SIG-M5 (cell line): Measurements from ENCODE around the gene SULT1B1.

Experiments
- DNase-seq: peaks from one replicate; lab custom pipeline; 2025; lab: John Stamatoyannopoulos, UW

Gene SULT1B1

DNA sequence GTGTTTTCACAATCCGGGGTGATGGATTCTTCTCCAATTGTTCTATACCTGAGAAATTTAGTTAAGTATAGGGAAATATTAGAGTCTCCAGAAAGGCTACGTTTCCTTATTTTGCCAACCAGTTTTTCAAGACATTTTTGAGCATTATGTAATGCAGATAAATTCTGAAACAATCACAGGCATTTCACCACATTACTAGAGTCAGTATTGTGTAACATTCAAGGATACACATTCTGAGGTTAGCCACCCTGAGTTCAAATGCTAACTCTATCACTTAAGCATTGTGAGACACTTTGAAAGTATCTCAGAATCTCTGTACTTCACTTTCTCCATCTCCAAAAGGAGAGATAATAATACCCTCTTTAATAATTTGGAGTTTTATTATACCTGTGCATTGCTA is 10.6 kb downstream of the SULT1B1 start:
- peak; percentile 5 for DNase-seq

DNA sequence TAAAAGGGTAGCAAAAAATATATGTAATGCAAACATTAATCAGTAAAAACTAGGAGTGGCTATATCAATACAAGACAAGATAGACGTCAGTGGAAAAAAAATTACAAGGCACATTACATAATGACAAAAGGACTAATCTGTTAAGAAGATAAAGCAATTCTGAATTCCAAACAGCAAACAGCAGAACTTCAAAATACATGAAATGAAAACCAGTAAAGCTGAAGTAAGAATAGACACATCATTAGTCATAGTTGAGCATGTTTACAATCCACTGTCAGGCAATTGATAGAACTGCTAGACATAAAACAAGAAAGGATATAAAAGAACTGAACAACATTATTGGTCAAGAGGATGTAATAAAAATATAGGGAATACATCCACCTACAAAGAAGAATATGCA is 12.2 kb downstream of the SULT1B1 start:
- DNase-seq: no peak

DNA sequence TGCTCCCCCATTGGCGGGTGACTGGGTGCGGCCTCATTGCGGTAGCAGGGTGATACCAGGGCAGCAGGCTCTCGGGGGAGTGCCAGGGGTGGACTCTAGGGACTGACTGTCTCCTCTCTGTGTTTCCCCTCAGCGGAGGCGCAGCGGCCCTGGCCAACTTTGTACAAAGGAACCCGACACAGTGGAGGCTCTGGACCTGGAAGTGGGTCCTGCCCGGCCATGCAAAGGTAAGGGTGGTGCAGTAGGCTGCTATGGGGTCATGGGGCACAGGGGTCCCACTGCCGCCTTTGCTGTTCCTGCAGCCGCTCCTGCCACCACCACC is 16.3 kb downstream of the SULT1B1 start:
- DNase-seq: no peak

DNA sequence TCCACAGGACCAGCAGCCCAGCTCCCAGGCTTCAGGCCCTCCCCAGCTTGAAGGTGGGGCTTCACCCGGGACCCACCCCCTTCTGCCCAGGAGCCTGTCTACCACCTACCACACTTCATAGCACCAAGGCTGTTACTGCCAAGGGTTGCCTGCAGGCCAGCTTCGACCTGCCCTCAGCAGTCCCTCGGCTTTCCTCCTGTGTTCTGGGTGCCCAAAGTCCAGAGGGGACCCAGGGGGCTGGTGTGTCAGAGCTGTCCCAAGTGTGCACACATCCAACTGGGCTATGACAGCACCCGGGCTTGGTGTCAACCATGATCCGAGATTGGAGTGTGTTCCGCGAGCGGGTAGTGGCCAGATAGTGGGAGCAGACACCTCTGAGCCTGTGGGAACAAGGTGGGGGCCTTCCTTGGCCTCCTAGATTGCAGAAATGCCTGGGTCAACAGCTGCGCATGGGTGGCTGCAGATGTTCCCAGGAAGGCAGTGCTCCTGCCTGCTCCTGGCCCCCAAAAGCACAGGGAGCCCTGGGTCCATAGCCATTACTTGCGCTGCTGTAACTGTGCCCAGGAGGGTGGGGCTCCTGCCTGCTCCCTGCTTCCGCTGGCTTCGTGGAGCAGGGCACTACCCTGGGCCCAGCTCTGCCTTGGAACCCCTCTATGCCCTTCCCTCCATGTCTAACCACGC is 16.8 kb downstream of the SULT1B1 start:
- no peak for DNase-seq

DNA sequence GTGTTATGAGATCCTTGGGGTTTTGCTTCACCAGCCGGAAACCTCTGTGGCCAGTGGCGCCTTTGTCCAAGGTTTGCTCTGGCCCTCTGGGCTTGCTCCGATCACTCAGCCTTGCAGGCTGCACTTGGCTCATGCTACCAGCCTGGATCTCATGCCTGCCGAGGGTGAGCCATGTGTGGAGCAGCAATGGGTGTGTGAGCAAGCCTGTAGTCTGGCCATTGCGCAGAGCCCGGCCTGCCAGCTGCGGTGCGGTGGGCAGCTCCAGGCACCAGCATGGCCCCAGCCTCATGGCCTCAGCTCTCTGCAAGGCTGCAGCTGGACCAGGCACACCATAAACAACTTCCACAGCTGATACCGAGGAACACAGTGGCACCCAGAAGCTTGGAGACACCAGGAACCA is 17.8 kb downstream of the SULT1B1 start:
- DNase-seq: no peak

DNA sequence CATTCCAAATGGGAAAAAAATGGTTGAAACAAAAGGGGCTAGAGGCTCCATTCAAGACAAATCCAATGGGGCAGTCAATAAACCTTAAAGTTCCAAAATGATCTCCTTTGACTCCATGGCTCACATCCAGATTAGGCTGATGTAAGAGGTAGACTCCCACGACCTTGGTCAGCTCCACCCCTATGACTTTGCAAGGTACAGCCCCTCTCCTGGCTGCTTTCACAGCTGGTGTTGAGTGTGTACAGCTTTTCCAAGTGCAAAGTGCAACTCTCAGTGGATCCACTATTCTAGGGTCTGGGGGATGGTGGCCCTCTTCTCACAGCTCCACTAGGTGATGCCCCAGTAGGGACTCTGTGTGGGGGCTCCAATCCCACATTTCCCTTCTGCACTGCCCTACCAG is 21.5 kb downstream of the SULT1B1 start:
- DNase-seq: no peak

DNA sequence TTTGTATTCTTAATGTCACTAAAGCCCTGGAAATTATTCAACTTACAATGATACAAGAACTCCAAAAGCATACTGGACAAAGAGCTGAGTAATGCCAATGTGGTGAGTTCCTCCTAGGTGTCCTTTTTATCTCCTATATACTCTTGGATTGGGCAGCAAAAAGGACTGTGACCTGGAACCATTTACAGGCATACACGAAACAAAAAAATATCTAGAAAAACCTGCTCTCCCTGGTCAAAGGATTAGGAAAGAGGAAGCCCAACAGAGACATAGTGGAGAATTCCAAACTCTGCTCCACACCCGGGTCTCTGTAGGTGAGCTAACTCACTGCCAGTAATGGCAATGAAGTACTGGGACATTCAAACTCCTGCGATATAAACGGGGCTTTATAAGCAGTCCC is 25.3 kb downstream of the SULT1B1 start:
- no peak for DNase-seq

DNA sequence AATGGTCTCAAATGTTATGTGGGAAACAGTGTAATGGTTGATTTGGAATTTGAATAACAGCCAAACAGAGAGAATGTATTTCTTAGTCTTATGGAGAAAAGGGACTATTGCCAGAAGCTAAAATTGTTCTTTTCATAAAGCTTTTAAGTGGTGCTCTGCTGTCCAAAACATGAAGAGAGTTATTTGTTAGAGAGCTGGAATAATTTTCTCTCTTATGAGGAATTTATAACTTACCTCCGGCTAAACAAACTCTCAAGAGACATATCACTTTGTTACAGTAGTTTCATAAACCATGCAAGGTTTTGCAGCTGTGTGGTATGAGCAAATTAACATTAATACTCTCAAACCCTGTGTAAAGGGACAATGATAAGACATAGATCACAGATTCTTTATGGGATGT is 28.6 kb downstream of the SULT1B1 start:
- DNase-seq: no peak

DNA sequence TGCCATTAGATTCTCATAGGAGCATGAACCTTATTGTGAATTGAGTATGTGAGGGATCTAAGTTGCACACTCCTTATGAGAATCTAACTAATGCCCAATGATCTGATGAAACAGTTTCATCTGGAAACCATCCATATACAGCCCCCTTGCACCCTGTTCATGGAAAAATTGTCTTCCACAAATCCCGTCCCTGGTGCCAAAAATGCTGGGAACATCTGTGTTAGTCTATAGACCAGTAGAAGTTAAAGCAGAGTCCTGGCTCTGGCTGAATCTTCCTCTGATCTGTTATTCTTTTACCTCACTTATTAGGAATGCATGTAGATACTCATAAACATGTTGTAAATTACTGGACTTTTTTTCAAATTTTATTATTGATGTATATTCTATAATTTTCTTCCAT is 29.2 kb downstream of the SULT1B1 start:
- no peak for DNase-seq

DNA sequence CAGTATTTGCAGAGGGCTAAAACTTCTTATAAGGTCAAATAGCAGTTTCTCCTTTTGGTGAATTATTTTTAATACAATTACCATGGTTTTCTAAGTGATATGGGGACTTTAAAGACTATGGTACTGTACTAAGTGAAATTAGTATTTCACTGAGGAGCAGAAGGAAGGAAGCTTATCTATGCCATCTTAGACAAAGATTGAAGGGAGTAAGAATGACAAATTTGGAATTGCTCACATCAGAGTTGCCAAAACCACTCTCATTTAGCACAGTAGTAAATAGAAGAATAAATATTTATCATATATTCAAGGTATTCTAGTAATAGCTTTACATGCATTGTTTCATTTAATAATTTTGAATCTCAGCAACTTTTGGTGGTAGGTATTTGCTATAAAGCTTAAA is 30.4 kb downstream of the SULT1B1 start:
- no peak for DNase-seq

DNA sequence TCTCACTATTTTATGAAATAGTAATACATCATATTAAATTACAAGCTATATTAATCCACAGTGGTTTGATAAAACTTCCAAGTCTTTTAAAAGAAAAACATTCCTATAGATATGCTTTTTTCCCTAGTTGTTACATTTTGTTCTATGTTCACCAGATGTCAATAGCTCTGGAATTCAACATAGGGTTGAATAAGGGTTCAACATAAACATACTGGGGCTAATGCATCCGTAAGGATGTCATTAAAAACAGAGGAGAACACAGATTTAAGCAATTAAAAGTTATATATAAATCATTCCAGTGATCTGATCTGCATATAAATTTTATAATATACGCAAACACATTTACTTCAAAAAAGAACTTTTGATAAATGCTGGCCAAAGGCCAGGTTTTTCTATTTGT is 32.5 kb downstream of the SULT1B1 start:
- no peak for DNase-seq

DNA sequence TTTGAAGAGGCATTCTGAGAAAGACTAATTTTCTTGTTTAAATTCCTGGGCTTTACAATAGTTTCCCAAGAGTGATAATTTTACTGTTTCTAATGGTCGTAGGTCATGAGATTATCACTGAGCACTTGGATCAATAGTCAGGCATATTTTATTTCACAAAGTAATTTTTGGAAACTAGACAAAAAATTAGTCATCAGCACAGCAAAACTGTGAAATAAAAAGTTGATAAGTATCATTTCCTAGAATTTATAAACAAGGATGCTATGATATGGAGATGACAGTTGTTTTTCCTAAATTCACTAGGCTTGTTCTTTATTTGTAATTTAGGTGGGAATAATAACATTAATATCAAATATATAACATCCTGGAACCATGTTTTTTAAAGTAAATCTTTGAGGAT is 33.0 kb downstream of the SULT1B1 start:
- DNase-seq: no peak

DNA sequence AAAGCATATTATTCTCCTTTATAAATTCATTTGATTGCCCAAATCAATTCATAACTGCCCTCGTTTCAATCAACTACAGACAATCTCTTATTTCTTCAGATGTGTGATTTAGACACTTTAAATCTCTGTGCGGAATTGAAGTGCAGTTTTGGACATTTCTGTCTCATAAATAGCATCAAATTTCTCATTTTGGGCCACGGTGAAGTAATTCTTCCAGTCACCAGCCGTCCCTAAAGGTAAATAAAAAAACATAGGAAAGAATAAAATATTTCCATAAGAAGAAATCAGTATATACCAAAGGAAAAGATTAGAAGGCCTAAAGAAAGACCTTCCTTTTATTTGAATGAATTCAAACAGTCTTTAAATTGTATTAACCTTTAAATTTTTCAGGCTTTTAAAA is 33.4 kb downstream of the SULT1B1 start:
- DNase-seq: no peak

DNA sequence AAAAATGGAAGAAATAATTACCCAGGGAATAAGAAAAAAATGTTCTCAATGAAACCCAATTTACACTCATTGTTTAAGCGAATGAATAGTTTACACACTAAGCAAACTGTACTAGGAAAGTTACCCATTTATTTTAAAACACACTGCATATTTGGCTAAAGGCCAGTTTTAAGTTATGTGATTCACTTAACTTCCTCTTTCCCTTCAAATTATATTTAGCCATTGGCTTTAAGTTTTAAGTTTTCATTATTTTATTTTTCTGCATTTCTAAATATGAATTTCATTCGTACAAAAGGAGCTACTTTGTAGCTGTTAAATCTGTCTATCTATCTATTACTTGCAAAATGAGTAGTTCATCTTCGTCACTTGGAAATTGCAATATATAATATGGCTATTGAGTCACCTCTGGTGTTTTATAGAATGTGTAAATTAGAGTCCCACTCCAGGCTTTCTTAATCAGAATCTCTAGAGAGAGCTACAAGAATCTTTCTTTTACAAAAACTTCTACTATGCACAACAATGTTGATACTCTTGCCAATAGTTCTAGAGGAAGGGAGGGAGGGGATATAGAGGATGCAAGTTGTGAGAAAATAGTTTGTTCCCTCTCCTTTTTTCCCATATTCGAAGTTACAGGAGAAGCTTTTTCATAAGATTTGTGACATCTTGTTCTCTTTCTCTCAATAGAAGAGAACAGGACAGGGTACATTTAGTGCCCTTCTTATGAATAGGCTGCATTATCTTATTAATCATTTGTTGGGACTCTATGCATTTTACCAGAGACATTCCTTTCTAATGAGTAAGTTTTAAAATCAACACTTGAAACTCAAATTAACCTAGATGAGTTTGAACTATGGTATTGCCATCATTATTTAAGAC is 41.8 kb downstream of the SULT1B1 start:
- no peak for DNase-seq

DNA sequence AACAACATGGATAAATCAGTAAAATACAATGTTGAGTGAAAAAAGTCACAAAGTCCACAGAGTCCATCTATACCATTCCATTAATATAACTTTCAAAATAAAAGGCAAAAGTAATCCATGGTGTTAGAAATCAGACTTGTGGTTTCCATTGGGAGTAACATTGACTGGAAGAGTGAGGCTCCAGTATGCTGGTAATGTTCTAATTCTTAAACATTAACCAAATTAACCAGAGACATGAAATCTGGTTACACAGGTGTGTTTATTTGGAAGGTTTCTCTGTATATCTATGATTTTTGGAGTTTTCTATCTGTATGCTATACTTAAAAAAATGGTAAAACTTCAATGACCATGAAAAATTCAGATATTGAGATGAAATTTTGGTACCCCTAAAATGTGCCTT is 42.6 kb downstream of the SULT1B1 start:
- no peak for DNase-seq

DNA sequence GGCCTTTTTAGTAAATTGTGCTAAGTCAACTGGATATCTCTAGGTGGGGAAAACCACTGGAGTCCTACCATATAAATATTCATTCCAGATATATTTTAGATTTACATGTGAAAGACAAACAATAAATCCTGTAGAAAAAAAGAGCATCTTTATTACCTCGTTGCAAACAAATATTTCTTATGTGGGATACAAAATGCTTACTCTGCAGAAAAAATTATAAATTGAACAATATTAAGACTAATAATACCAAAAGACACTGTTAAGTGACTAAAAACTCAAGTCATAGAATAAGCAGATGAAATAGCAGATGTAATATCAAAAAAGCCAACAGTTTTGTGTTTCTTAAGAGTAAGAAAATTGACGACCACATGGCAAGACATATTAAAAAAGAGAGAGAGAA is 43.8 kb downstream of the SULT1B1 start:
- DNase-seq: no peak

DNA sequence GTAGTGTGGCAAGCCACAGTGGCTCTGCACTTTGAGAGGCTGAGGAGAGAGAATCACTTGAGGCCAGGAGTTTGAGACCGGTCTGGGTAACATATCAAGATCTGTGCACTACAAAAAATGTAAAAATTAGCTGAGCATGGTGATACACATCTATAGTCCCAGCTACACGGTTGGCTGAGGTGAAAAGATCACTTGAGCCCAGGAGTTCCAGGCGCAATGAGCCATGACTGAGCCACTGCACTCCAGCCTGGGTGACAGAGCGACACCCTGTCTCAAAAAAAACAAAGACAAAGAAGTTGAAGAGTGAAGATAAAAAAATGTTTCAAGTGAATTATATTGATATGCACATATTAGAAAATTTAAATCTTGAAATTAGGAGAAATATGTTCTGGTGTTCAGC is 46.3 kb downstream of the SULT1B1 start:
- no peak for DNase-seq

DNA sequence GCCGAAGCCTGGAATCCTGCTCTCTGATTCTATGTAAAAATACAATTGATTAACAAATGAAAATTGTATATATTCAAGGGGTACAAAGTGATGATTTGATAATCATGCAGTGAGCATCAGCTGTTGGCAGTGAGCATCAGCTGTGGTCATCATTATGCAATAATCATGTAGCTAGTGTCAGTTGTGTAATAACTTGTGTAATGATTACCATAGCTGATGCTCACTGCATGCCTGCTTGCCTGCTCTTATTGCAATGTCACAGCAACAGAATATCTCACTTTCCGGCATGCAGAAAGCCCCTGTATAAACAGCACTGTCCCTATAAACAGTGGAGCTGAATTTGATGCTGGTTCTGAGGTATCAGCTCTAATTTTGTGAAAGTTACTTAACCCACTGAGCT is 46.8 kb downstream of the SULT1B1 start:
- no peak for DNase-seq

DNA sequence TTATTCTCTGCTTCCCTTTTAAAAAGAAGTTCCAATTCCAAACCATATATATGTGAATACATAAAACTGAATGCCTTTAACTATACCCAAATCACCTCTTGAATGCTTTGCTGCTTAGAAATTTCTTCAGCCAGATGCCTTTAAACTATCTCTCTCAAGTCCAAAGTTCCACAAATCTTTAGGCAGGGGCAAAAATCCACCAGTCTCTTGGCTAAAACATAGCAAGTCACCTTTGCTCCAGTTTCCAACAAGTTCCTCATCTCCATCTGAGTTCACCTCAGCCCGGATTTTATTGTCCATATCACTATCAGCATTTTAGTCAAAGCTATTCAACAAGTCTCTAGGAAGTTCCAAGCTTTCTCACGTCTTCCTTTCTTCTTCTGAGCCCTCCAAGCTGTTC is 49.8 kb downstream of the SULT1B1 start:
- DNase-seq: no peak

DNA sequence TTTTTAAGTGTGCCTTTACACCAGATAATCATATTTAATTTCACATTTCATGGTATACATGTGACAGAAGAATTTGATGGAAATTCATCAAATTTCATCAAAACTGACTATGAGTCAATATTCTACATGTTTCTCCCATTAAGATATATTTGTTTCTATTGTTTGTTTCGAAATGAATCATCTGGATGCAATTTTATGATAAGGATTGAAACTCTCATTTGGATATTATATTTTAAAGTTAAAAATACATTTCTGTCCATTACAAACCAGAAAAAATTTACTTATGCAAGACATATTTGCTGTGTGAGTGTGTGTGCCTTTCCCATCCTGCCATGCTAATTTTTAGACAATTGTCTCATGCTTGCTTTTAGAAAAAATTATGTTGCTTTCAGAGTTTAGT is 52.2 kb downstream of the SULT1B1 start:
- DNase-seq: no peak

DNA sequence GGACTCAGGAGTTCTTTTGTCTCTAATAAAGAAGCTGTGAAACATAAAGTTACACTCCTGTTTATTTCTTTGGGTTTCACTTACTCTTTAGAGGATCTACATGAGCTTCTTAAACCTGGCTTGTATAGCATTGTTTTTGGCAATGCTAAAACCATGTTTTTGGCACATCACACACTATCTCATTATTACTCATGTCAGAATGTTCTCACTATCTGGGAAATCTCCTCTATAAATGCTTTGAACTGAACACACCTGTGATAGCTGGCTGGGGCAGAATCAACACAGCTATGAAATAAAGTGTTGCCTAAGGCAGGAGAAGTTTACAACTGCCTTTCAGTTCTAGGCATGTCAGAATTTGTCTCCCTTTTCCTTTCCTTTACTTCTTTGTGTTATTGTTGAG is 52.6 kb downstream of the SULT1B1 start:
- no peak for DNase-seq

DNA sequence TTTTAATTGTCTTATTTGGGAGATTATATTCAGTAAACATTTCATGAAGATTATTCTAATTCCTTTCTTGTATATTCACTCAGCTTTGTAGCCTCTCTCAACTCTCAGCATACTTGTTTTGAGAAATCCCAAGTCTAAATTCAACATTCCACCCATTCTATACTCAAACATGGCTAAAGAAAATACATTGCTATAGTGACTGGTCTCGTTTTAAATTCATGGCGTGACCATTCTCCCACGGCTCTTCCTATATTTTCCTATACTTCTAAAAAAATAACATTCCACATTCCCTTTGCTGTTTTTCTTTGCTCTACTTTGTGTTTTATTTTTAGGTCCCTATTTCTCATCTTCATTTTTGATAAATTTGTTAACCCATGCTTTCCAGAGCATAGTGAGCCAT is 58.2 kb downstream of the SULT1B1 start:
- no peak for DNase-seq

DNA sequence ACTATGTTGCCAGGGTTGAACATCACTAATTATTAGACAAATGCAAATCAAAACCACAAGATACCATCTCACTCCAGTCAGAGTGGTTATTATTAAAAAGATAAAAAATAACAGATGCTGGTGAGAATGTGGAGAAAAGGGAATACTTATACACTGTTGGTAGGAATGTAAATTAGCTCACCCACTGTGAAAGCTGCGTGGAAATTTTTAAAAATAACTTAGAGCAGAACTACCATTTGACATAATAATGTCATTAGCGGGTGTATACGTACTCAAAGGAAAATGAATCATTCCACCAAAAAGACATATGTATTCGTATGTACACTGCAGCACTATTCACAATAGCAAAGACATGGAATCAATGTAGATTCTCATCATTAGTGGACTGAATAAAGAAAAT is 58.7 kb downstream of the SULT1B1 start:
- DNase-seq: no peak
